ENCODE results near the gene PSMA8. TPM values are rescaled to one million over a fixed set of nuclear protein-coding genes. Genes with fewer than 3 reads are reported as not detected.
A peak's percentile ranks its signal among the peaks of the same experiment; 100 is the strongest.
"Not testable (repeated sequence)": the region's sequence is repeated elsewhere in the genome, so short reads cannot be mapped to it uniquely, and the experiment has no call there.

Gene PSMA8
- total and polyA plus RNA-seq, 2 experiments from 2014 or later = 0.15 TPM; not detected in 1

DNA sequence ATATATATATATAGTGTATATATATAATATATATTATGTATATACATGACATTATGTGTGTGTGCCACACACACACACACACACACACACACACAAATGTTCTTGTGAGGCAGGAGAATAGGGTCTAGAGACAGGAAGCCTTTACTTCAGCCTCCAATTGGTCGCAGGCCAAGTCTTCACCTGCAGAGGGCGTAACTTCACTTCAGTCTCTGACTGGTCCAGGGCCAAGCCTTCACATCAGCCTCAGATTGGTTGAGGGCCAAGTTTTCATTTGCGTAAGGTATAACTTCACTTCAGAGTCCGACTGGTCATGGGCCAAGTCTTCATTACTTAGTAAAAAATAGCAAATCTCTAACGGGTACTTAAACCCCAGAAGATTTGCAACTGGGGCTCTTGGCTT, 30.1 kb upstream of the PSMA8 start:
- Histone ChIP-seq H3K4me1 (ENCODE audit: insufficient read depth) (no peaks in the 10 kb centered on the region), H3K79me2 (no peaks in the 10 kb centered on the region), H3K27ac (no peak overlapping the region), H3K4me2 (no peak overlapping the region), H4K20me1 (ENCODE audit: insufficient read depth, poor library complexity, severe bottlenecking) (no peaks in the 10 kb centered on the region), H3K9me3 (ENCODE audit: low read depth) (no peaks in the 10 kb centered on the region), H3K9me2 (replicated peaks; ENCODE audit: insufficient read depth) (no peaks in the 10 kb centered on the region), H3K36me3 (replicated peaks; ENCODE audit: insufficient read depth, low read depth) (no peaks in the 10 kb centered on the region), H3K27me3 (no peaks in the 10 kb centered on the region), H2AFZ (no peak overlapping the region), H3K4me3 (no peak overlapping the region)
- TF ChIP-seq EZH2 (IDR thresholded peaks at IDR 0.05; ENCODE audit: borderline replicate concordance) (no peak), EZH2phosphoT487 (IDR thresholded peaks at IDR 0.05; ENCODE audit: low read depth, severe bottlenecking, unreplicated experiment) (no peak)
- TF ChIP-seq, protein P1, sequence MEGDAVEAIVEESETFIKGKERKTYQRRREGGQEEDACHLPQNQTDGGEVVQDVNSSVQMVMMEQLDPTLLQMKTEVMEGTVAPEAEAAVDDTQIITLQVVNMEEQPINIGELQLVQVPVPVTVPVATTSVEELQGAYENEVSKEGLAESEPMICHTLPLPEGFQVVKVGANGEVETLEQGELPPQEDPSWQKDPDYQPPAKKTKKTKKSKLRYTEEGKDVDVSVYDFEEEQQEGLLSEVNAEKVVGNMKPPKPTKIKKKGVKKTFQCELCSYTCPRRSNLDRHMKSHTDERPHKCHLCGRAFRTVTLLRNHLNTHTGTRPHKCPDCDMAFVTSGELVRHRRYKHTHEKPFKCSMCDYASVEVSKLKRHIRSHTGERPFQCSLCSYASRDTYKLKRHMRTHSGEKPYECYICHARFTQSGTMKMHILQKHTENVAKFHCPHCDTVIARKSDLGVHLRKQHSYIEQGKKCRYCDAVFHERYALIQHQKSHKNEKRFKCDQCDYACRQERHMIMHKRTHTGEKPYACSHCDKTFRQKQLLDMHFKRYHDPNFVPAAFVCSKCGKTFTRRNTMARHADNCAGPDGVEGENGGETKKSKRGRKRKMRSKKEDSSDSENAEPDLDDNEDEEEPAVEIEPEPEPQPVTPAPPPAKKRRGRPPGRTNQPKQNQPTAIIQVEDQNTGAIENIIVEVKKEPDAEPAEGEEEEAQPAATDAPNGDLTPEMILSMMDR (IDR thresholded peaks at IDR 0.05; ENCODE audit: poor library complexity) = no peak
- WGBS (ENCODE audit: low lambda C conversion rate, missing lambda C conversion rate) = 78% methylated on average over 5 of the region's 5 CpGs
- DNase-seq (ENCODE audit: low spot score) = peak; percentile 8

DNA sequence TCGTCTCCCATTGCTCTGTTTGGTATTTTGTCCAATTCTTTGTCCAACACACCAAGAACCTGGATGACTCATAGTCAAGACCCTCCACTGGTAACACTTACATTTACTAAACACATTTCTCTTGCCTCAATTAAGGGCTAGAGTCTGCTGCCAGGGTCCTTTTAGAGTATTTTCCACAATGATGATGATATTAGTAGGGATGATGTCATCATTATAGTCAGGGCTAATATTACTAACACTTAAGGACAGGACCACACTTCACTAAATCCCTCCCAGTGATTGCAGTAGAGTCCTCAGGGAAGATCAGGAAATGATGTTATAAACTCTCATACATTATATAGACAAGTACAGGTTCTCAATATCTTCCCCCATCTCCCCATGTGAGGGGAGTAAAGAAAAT, 29.6 kb upstream of the PSMA8 start:
- no peak overlapping the region for H3K4me2 ChIP-seq
- H2AFZ ChIP-seq = no peak overlapping the region
- no peaks in the 10 kb centered on the region for H3K36me3 ChIP-seq (replicated peaks; ENCODE audit: insufficient read depth, low read depth)
- DNase-seq (ENCODE audit: low spot score) = no peak
- H4K20me1 ChIP-seq (ENCODE audit: insufficient read depth, poor library complexity, severe bottlenecking) = no peaks in the 10 kb centered on the region
- no peak overlapping the region for H3K4me3 ChIP-seq
- 87% methylated on average over 1 of the region's 1 CpG for WGBS (ENCODE audit: low lambda C conversion rate, missing lambda C conversion rate)
- no peak for TF ChIP-seq EZH2 (IDR thresholded peaks at IDR 0.05; ENCODE audit: borderline replicate concordance)
- no peak for TF ChIP-seq EZH2phosphoT487 (IDR thresholded peaks at IDR 0.05; ENCODE audit: low read depth, severe bottlenecking, unreplicated experiment)
- TF ChIP-seq, protein P1 (IDR thresholded peaks at IDR 0.05; ENCODE audit: poor library complexity) = no peak
- no peak overlapping the region for H3K27ac ChIP-seq
- no peaks in the 10 kb centered on the region for H3K4me1 ChIP-seq (ENCODE audit: insufficient read depth)
- no peaks in the 10 kb centered on the region for H3K79me2 ChIP-seq
- no peaks in the 10 kb centered on the region for H3K27me3 ChIP-seq
- no peaks in the 10 kb centered on the region for H3K9me2 ChIP-seq (replicated peaks; ENCODE audit: insufficient read depth)
- H3K9me3 ChIP-seq (ENCODE audit: low read depth) = no peaks in the 10 kb centered on the region

DNA sequence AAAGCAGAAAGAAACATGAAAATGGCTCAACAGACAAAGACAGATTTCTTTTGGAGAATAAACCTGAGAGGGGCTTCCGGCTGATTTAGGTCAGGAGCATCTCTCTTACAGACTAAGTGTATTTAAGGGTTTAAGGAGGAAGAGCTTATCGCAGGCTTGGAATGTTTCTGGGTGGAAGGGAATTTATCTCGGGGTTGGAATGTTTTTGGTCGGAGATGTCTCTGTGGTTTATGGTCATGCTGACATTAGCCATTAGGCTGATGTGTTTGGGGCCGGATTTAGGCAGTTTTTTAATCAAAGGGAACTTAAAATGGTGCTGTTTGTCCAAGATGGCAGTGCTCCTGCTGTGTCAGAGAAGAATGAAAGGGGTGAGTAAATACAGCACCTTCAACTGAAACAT, 14.4 kb upstream of the PSMA8 start:
- Histone ChIP-seq H3K4me2 (no peak overlapping the region), H3K9me3 (ENCODE audit: low read depth) (no peaks in the 10 kb centered on the region), H3K4me3 (no peak overlapping the region), H3K36me3 (replicated peaks; ENCODE audit: insufficient read depth, low read depth) (no peaks in the 10 kb centered on the region), H3K9me2 (replicated peaks; ENCODE audit: insufficient read depth) (no peaks in the 10 kb centered on the region), H2AFZ (no peak overlapping the region), H3K4me1 (ENCODE audit: insufficient read depth) (no peaks in the 10 kb centered on the region), H3K79me2 (no peaks in the 10 kb centered on the region), H3K27ac (no peak overlapping the region), H4K20me1 (ENCODE audit: insufficient read depth, poor library complexity, severe bottlenecking) (no peaks in the 10 kb centered on the region), H3K27me3 (no peaks in the 10 kb centered on the region)
- TF ChIP-seq EZH2 (IDR thresholded peaks at IDR 0.05; ENCODE audit: borderline replicate concordance) = no peak
- TF ChIP-seq, protein P1 (IDR thresholded peaks at IDR 0.05; ENCODE audit: poor library complexity) = no peak
- TF ChIP-seq EZH2phosphoT487 (IDR thresholded peaks at IDR 0.05; ENCODE audit: low read depth, severe bottlenecking, unreplicated experiment) = no peak
- no peak for DNase-seq (ENCODE audit: low spot score)
- 78% methylated on average over 5 of the region's 5 CpGs for WGBS (ENCODE audit: low lambda C conversion rate, missing lambda C conversion rate)

DNA sequence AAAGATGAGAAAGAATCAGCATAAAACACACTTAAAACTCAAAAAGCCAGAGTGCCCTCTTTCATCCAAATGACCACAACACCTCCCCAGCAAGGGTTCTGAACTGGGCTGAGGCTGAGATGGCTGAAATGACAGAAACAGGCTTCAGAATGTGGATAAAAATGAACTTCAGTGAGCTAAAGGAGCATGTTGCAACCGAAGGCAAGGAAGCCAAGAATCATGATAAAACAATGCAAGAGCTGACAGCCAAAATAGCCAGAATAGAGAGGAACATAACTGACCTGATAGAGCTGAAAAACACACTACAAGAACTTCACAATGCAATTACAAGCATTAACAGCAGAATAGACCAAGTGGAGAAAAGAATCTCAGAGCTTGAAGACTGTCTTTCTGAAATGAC, 12.2 kb upstream of the PSMA8 start:
- Histone ChIP-seq H4K20me1 (ENCODE audit: insufficient read depth, poor library complexity, severe bottlenecking) (no peaks in the 10 kb centered on the region), H3K4me2 (no peak overlapping the region), H3K4me1 (ENCODE audit: insufficient read depth) (no peaks in the 10 kb centered on the region), H3K4me3 (no peak overlapping the region), H2AFZ (no peak overlapping the region), H3K9me3 (ENCODE audit: low read depth) (no peaks in the 10 kb centered on the region), H3K36me3 (replicated peaks; ENCODE audit: insufficient read depth, low read depth) (no peaks in the 10 kb centered on the region), H3K9me2 (replicated peaks; ENCODE audit: insufficient read depth) (no peaks in the 10 kb centered on the region), H3K27ac (no peak overlapping the region), H3K79me2 (no peaks in the 10 kb centered on the region), H3K27me3 (no peaks in the 10 kb centered on the region)
- no peak for DNase-seq (ENCODE audit: low spot score)
- WGBS (ENCODE audit: low lambda C conversion rate, missing lambda C conversion rate) = 84% methylated on average over 1 of the region's 1 CpG
- no peak for TF ChIP-seq EZH2 (IDR thresholded peaks at IDR 0.05; ENCODE audit: borderline replicate concordance)
- no peak for TF ChIP-seq EZH2phosphoT487 (IDR thresholded peaks at IDR 0.05; ENCODE audit: low read depth, severe bottlenecking, unreplicated experiment)
- TF ChIP-seq, protein P1 (IDR thresholded peaks at IDR 0.05; ENCODE audit: poor library complexity) = no peak

DNA sequence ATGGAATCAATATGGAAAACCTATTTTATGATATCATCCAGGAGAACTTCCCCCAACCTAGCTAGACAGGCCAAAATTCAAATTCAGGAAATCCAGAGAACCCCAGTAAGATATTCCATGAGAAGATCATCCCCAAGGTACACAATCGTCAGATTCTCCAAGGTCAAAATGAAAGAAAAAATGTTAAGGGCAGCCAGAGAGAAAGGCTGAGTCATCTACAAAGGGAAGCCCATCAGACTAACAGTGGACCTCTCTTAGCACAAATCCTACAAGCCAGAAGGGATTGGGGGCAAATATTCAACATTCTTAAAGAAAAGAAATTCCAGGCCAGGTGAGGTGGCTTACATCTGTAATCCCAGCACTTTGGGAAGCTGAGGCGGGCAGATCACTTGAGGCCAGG, 11.7 kb upstream of the PSMA8 start:
- not testable (repeated sequence) for H3K4me2 ChIP-seq; H4K20me1 ChIP-seq (ENCODE audit: insufficient read depth, poor library complexity, severe bottlenecking); H3K27ac ChIP-seq; H2AFZ ChIP-seq; H3K9me2 ChIP-seq (replicated peaks; ENCODE audit: insufficient read depth); H3K4me1 ChIP-seq (ENCODE audit: insufficient read depth); H3K4me3 ChIP-seq; H3K9me3 ChIP-seq (ENCODE audit: low read depth); H3K27me3 ChIP-seq; DNase-seq (ENCODE audit: low spot score); H3K79me2 ChIP-seq; H3K36me3 ChIP-seq (replicated peaks; ENCODE audit: insufficient read depth, low read depth)
- 79% methylated on average over 2 of the region's 2 CpGs for WGBS (ENCODE audit: low lambda C conversion rate, missing lambda C conversion rate)

All from hepatocyte (in vitro differentiated cells).